Subcutaneous adipose tissue (tissue), 4 donors: ENCODE data around the gene TTC28. TPM values are rescaled to one million over a fixed set of nuclear protein-coding genes. Genes with fewer than 3 reads are reported as not detected.

Source experiments
- total RNA-seq, 4 donors: library from RNA; depleted of rRNA; stranded (reverse); fragments of >200 nt; gene quantifications; one replicate each; pipeline ENCODE4 v1.1.0, GENCODE V29; 2016
- TF ChIP-seq, protein P1 (sequence below): fragments of 450-650 bp; IDR thresholded peaks from one replicate; pipeline ENCODE4 v1.5.1; 2016; ENCODE audit warnings: low read depth, mild to moderate bottlenecking, control low read depth, antibody characterized with exemption, moderate library complexity

The TTC28 gene
- total RNA-seq, 4 donors from 2014 or later = 42.6 to 71.6 (median 43.4) TPM

DNA sequence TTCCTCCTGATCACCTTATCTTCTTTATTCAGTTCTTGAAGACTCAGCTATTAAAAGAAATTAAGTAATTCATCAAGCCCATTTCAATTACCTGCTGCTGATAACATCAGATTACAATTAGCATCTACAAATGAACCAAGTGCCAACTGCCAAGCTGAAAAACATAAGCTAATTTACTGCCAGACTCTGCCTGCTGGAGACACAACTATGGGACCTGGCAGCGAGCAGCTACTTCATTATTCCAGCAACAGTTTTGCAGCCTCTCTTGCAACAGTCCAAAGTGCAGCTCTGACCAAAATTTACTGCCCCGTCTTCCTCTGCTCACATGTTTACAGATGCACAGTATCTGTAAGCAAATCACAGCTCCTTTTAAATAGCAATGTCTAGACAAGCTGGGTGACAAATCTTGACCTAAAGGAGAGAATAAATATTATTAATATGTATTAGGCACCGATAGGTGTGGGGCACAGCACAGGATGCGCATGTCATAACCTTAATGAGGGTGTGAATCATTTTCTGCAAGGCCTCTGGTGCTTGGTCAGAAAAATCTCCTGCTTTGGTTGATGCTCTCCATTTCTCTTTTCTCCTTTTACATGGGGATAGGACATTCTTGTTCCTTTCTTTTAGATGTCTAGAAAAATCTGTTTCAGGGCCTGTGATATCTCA, 528.4 kb downstream of the TTC28 start:
- TF ChIP-seq, protein P1, sequence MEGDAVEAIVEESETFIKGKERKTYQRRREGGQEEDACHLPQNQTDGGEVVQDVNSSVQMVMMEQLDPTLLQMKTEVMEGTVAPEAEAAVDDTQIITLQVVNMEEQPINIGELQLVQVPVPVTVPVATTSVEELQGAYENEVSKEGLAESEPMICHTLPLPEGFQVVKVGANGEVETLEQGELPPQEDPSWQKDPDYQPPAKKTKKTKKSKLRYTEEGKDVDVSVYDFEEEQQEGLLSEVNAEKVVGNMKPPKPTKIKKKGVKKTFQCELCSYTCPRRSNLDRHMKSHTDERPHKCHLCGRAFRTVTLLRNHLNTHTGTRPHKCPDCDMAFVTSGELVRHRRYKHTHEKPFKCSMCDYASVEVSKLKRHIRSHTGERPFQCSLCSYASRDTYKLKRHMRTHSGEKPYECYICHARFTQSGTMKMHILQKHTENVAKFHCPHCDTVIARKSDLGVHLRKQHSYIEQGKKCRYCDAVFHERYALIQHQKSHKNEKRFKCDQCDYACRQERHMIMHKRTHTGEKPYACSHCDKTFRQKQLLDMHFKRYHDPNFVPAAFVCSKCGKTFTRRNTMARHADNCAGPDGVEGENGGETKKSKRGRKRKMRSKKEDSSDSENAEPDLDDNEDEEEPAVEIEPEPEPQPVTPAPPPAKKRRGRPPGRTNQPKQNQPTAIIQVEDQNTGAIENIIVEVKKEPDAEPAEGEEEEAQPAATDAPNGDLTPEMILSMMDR = no peak

DNA sequence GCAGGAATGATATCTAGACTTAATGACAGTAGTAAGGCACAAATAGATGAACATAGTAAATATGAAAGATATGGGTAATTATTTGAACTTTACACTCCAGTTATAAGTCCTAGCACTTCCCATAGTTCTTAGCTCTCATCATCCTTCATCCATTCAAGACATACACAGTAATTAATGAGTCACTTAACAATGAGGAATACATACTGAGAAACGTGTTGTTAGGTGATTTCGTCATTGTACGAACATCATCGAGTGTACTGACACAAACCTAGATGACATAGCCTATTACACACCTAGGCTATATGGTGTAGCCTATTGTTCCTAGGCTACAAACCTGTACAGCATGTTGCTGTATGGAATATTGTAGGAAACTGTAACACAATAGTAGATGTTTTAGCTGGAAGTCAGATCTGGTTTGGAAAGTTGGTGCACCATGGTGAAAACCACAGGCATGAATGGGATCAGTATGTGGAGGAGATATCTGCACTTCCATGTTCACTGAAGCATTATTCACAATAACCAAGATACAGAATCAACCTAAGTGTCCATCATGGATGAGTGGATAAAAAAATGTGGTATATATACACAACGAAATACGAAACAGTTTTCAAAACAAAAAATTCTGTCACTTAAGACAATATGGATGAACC, 530.7 kb downstream of the TTC28 start:
- TF ChIP-seq, protein P1 = no peak

DNA sequence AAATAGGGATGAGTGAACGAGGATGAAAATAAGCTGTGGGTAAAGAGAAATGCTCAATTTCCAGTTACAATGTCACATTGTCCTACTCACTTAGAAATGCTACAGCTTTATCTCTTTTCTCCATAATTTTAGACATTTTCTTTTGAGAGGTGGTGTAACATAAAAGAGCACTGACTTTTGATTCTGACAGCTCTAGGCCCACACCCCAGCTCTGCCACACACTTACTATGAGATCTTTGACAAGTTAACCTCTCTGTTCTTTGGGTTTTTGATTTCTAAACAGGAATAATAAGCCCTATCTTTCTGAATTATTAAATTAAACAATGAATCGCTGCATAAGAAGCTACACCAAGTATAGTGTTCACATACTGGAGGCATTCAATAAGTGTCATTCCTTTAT, 532.2 kb downstream of the TTC28 start:
- TF ChIP-seq, protein P1 = no peak

DNA sequence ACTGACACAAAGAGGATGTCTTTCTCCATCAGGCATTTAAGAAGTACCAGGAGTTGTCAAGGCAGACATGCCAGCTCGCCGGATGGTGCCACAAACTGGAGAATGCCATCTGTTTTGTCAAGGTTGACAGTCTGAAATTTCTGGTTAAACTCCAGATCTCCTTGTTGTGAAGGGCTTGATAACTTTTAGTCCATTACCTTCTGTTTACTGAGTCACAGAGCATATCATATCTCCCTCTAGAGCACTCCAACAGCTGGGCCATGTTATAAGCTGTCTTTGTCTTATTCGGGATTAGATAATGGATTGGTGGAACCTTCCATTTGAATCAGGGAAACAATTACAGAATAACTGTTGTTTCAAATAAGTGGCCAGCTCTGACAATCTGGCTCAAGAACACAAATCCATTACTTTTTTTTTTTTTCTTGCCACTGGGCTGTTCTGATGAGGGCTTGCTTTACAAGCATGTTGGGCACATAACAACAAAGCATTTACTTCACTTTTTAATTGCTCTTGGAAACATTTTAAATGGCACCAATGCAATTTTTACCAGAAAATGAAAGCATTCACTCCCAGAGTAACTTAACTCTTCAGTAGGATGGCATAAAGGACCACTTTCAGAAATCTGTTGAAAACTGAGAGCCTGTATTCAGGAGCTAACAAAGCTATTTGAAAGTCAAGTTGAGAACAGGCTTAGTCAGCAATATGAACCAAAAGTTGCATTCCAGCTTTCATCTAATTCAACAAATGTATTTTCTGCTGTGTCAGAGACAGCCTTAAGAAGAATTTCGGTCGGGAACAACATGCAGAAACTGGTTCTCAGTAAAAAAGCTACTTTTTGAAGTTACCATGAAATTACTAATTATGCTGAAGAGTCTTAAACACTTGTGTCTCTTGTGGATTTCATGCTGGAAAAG, 533.0 kb downstream of the TTC28 start:
- TF ChIP-seq, protein P1 = no peak

DNA sequence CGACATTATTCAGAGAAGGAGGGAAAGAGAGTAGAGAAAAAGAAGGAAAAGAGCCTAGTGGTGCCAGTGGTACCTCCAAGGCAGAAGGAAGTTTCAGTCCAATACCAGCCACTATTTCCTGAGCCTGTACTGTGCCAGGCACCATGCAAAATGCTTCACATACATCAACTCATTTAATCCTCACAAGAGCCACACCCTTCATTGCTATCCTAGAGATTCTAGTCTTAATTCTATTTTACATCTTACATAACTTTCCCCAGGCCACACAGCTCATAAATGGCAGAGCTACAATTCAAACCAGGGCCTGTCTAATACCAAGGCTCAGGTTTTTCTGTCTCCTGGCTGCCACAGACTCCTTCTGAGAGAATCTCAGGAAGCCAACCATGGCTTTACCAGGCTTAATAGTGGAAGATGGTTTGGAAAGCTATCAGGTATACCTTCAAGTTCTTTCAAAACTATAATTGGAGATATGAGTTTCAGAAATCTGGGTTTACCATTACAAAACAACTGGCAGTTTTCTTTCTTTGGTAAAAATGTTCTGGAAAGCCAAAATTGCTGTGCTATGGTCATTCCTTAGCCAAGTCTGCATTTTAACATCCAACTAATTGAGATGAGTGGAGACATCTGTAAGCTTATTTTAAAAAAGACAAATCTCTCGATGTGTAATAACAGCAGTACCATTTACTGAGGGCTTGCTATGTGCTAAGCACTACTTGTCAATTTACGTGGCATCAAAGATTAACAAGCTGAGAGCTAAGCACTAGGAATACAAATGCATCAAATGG, 535.5 kb downstream of the TTC28 start:
- TF ChIP-seq, protein P1 = no peak

DNA sequence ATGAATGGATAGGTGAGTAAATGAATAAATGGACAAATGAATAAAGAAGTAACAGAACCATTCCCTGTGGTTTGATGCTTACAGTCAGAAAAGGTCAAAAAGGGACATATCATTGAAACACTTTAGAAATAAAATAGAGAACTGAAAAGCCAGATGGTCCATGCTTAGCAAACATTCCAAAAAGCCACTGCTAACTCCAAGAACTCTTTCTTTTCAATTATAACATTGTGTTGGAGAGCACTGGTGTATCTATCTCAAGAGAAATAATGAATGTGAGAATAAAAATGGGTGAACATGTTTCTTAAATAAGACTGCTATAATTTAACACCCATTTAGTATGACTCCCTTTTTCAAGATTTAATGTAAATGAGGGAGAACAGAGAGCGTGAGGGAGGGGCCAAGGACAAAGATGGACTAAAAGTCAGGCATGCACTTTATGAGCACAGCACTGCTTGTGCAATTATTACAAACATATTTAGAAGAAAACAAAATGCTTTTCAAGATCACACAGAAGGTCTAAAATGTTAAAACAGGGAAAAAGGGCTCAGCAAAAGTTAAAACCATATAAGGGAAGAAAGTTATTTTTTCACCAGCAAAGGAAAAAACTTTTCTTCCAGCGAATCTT, 536.3 kb downstream of the TTC28 start:
- TF ChIP-seq, protein P1 = no peak
